WERI-Rb-1 (cell line): ENCODE results near the gene TFF3.

Experiments used
- DNase-seq: peaks from one replicate; pipeline ENCODE4 v3.0.0-alpha.2; 2020
- H3K27ac ChIP-seq: fragments of 250-450 bp; sonication (Bioruptor Pico); 2 replicates; pipeline ENCODE4 v1.5.1; 2020; ENCODE audit warnings: mild to moderate bottlenecking, moderate library complexity
- H3K27me3 ChIP-seq: fragments of 250-450 bp; sonication (Bioruptor Pico); 2 replicates; pipeline ENCODE4 v1.5.1; 2021; ENCODE audit warnings: mild to moderate bottlenecking, low read depth, moderate library complexity; ENCODE audit not compliant: insufficient read depth, severe bottlenecking
- H3K36me3 ChIP-seq: fragments of 250-450 bp; sonication (Bioruptor Pico); 2 replicates; pipeline ENCODE4 v1.5.1; 2020; ENCODE audit warnings: mild to moderate bottlenecking, moderate library complexity
- H3K4me3 ChIP-seq: 2 replicates; pipeline ENCODE4 v1.5.1; 2011; ENCODE audit warnings: low read depth, mild to moderate bottlenecking, control low read depth, low read length
- H3K9me3 ChIP-seq: fragments of 250-450 bp; sonication (Bioruptor Pico); 2 replicates; pipeline ENCODE4 v1.5.1; 2021; ENCODE audit warnings: mild to moderate bottlenecking, moderate library complexity; ENCODE audit not compliant: severe bottlenecking
- CTCF ChIP-seq: IDR thresholded peaks from 2 replicates; pipeline ENCODE4 v1.5.1; 2011; ENCODE audit warnings: low read depth, mild to moderate bottlenecking, control low read depth, inconsistent platforms, low read length

TFF3 gene

DNA sequence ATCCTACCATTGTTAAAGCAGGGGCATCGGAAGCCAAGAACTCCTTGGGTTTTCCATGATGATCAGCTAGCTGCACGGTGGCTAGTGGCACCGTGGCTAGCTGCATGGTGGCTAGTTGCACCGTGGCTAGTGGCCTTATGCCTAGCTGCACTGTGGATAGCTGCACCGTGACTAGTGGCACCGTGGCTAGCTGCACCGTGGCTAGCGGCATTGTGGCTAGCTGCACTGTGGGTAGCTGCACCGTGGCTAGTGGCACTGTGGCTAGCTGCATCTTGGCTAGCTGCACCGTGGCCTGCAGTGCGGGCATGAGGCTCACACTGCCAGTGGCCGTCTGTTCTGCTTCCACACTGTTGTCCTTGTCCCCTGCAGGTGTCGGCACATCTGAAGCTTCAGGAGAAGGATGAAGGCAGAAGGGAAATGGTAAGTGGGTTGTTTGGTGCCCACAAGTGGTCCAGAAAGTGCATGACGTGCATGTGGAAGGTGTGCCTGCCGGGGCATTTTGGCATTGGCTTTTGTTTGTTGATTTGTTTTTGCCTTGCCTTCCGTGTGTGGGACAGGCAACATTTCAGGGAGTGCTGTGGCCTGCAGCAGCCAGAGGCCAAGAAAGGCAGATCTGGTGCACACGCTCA, 38.6 kb downstream of the TFF3 start:
- no peaks in the 10 kb centered on the region for H3K27me3 ChIP-seq
- H3K9me3 ChIP-seq: no peaks in the 10 kb centered on the region
- peaks cover 21% of the 10 kb centered on the region for H3K36me3 ChIP-seq
- H3K27ac ChIP-seq: no peak overlapping the region
- peak; percentile 78 for TF ChIP-seq CTCF
- H3K4me3 ChIP-seq: no peak overlapping the region
- DNase-seq: peak; percentile 39

- no peaks in the 10 kb centered on the region for H3K9me3 ChIP-seq
- H3K27me3 ChIP-seq: no peaks in the 10 kb centered on the region
- no peak overlapping the region for H3K4me3 ChIP-seq
- no peak overlapping the region for H3K27ac ChIP-seq
- peaks cover 24% of the 10 kb centered on the region for H3K36me3 ChIP-seq
- no peak for TF ChIP-seq CTCF
- DNase-seq: no peak
Observed at GRCh38 chr21:42276076-42276475, 39.1 kb downstream of the TFF3 start.

GRCh38 chr21:42272984-42273600, 42.1 kb downstream of the TFF3 start:
- Histone ChIP-seq H3K27ac (no peak overlapping the region), H3K36me3 (peaks cover 24% of the 10 kb centered on the region), H3K27me3 (no peaks in the 10 kb centered on the region), H3K4me3 (no peak overlapping the region), H3K9me3 (no peaks in the 10 kb centered on the region)
- TF ChIP-seq CTCF: no peak
- no peak for DNase-seq

DNA sequence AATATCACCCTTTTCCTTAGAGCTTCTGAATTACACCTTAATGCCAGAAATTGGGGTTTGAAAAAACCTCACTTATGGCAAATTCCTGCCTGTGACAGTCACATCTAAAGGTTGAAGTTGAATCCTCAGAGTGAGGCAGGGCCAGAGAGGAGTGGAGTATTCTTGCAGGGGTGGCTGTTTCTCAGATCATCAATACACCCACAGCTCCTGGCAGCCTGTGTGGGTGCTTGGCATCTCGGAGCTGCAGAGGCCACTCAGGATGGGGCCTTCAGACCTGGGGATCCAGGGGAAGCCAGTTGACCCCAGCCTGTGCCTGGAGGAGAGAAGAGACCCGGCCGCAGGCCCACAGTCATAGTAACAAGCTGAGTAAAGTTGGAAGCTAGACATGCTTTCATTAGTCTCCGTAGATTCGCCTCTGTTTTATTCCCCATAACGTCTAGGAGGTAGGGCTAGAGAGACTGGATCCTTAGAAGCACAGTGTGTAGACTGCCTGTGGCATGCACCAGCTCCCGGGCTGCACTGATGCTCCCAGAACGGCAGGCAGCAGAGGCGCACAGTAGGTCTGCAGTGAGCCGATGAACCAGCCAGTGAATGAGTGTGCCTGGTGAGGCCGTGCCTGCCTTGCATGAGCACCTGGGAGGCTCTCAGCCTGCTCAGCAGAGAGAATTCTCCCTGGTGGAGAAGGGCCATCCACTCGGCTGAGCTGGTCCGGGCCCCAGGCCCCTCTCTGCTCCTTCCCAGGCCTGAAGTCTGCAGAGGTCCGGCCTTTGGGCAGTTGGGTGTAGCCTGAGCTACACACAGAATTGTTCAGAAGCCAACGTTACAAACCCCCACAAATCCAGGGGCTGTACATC, 42.9 kb downstream of the TFF3 start:
- H3K9me3 ChIP-seq: no peaks in the 10 kb centered on the region
- no peak overlapping the region for H3K27ac ChIP-seq
- peaks cover 24% of the 10 kb centered on the region for H3K36me3 ChIP-seq
- no peak for DNase-seq
- no peaks in the 10 kb centered on the region for H3K27me3 ChIP-seq
- H3K4me3 ChIP-seq: no peak overlapping the region
- no peak for TF ChIP-seq CTCF

- no peak for DNase-seq
- Histone ChIP-seq H3K4me3 (no peak overlapping the region), H3K9me3 (no peaks in the 10 kb centered on the region), H3K27ac (no peak overlapping the region), H3K36me3 (peaks cover 20% of the 10 kb centered on the region), H3K27me3 (no peaks in the 10 kb centered on the region)
- no peak for TF ChIP-seq CTCF
Observed at GRCh38 chr21:42271065-42271464, 44.1 kb downstream of the TFF3 start.
